Measurements from ENCODE around the gene CNTNAP5.

The CNTNAP5 gene

DNA sequence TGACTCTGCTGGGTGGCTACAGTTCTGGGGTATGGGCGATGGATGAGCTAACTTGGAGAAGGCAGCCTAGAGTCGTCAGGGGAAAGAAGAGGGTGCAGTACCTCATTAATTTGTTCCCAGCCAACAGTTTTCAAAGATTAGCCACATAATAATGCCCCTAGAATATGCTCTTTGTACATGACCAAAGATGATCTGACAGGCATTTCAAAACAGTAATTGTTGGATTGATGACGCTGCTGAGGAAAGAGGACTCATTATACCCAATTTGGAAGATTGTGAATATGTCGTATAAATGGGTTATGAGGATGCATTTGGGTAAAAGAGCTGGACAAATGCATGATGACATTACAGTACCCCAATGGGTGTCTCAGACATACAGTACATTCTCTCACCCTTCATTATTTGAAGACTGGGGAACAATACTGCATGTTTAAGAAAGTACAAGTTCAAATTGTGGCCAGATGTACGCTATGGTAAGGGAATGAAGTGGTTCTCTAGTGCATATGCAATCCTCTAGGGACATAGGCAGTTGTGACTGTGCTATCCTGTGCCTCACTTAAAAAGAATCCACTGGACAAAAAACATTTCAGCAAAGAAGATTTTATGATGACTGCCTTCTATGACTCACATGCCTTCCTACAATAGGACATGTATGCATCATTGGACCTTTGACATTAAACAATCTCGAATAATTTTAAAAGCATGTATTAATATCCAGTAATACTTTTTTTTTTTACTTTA is 233.2 kb downstream of the CNTNAP5 start:
- DNase-seq (ENCODE audit: low read depth in 1 of 2, low spot score in 1 of 2) = no peak

- no peak for DNase-seq (ENCODE audit: low read depth in 1 of 2, low spot score in 1 of 2)
Measured at GRCh38 chr2:124261456-124261855, 236.4 kb downstream of the CNTNAP5 start.

GRCh38 chr2:124264551-124265091 is 239.5 kb downstream of the CNTNAP5 start:
- no peak for DNase-seq (ENCODE audit: low read depth in 1 of 2, low spot score in 1 of 2)

DNA sequence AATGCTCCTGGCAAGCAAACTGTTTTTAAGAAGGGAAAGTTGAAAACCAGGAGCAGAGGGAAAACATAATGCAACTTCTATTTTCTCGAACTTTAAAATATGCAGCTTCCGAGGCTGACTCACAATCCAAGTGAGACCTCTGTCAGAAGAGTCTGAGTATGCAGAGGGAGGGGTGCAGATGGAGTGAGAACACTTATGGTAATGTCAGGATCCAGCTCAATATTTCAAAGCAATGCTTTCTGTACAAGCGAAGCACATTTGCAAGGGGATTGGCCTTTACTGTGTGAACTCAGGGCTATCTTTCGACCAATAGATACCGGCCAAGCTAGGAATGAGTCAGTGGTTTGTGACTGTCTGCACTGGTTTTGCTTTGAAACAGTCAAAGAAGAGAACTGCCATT is 242.7 kb downstream of the CNTNAP5 start:
- DNase-seq (ENCODE audit: low read depth in 1 of 2, low spot score in 1 of 2) = no peak

GRCh38 chr2:124269348-124269747 is 244.3 kb downstream of the CNTNAP5 start:
- DNase-seq (ENCODE audit: low read depth in 1 of 2, low spot score in 1 of 2) = no peak

DNA sequence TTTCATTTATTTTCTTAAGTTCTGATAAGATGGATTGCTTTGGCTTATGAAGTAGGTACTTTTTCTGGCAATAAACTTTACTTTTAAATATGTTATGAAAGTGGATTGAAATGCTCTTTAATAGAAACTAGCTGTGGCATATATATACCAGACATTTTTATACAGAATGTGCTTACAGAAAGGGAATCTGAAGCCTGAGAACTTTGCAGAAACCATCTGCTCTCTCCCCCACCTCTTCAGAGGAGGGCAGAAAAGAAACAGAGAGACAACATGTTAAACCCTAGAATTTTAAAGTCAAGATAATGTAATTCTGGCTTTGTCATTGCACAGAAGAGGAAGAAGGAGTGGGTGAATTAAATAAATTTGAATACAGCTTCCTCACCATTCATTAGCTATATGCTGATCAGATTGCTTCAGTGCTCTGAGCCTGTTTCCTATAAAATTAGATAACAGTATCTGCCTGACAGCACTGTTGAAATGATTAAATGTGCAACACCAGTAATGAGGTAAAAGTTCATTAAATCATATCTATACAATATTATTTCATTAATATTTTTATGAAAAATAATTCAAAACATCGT is 247.3 kb downstream of the CNTNAP5 start:
- no peak for DNase-seq (ENCODE audit: low read depth in 1 of 2, low spot score in 1 of 2)

GRCh38 chr2:124281541-124281940 is 256.5 kb downstream of the CNTNAP5 start:
- DNase-seq (ENCODE audit: low read depth in 1 of 2, low spot score in 1 of 2) = no peak

DNA sequence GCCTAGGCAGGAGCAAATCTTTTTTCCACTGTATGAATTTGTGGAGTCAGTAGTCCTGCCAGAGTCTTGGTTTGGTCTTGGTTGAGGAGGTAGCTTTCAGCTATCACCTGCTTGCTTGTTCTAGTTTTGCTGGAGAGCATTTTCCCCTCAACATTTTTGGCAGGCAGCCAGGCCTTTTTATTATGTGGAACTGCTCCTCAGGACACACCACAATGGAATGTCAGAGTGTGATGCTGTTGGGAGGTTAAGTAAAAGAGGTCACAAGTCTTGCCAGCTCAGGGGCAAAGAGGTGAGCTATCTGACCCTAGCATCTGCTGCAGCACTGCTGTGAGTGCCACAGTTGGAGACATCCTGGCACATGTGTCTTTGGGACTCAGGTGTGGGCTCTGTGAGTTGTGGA is 258.0 kb downstream of the CNTNAP5 start:
- DNase-seq (ENCODE audit: low read depth in 1 of 2, low spot score in 1 of 2) = no peak

- DNase-seq (ENCODE audit: low read depth in 1 of 2, low spot score in 1 of 2) = no peak
Measured at GRCh38 chr2:124286089-124286783, 261.1 kb downstream of the CNTNAP5 start.

DNA sequence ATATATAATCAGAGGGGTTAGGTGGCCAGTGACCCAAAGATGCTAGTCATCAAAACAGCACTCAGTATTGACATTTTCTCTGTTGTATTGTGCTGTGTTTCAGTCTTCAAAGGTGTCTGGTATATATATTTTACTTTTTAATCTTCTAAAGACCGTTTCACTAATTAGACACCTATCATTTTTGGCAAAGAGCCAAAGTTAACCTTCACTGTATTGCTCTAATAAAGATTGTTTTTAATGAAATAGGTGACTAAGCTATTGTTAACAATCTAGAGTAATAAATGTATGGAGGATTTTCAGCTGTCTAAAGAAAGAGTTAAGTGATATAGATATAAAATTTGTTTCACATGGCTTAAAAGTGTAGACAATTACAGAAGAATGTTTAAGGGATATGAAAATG is 264.0 kb downstream of the CNTNAP5 start:
- no peak for DNase-seq (ENCODE audit: low read depth in 1 of 2, low spot score in 1 of 2)

DNA sequence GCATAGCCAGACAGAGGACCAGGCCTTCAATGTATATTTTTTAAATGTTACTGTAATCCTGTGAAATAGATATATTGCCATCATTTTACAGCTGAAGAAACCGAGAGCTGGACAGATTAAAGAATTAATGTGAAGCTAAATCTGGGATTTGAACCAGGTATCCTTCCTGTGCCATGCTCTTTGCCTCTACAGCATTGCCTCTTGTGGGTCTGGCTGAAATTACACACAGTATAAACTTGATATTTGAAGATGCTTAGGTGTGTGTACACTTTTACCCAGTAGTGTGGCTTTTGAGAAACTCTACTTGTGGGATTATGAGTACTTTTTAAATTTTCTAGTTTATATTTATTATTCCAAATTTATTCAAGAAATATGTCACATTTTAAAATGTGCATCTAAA is 264.5 kb downstream of the CNTNAP5 start:
- no peak for DNase-seq (ENCODE audit: low read depth in 1 of 2, low spot score in 1 of 2)

GRCh38 chr2:124296470-124296869 is 271.4 kb downstream of the CNTNAP5 start:
- DNase-seq (ENCODE audit: low read depth in 1 of 2, low spot score in 1 of 2) = no peak

DNA sequence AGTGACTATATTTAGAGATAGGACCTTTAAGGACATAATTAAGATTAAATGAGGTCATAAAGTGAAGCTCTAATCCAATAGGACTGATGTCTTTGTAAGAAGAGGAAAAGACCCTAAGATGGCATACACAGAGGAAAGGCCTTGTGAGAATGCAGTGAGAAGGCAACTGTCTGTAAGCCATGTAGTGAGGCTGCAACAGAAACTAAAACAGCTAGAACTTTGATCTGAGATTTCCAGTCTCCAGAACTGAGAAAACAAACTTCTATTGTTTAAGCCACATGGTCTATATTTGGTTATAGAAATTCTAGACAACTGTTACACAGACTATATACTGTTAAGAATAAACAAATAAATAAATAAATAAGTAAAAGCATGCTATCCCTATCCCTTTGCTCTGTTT is 276.8 kb downstream of the CNTNAP5 start:
- no peak for DNase-seq (ENCODE audit: low read depth in 1 of 2, low spot score in 1 of 2)

DNA sequence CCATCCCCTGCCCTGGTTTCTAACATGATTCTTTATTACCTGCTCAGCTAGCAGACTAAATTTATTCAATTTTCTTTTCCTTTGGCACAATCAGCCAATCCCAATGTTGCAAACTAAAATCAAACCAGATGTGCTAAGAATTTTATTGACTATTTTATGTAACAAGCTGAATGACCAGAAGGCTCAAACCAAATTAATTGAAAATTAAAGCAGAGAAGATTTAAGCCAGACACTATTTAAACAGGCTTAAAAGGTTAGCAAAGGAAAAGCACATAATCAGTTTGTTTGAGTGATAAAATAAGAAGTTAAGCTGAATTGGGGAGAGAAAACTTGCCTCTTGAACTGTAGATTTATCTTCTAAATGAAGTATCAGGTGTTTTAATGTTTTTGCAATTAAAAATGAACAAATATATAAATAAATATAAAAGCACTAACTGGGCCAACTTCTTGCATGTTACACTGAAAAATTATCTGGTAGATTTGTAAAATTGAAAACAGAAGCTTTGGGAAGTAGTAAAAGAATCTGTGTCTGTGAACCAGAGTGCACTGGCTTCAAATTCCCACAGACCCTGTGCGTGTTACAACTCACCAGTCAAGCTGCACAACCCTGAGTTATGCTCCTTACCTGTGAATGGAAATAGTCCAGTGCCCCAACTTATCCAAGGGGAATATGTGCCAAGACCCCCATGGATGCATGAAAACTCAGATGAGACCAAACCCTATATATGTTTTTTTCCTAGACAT is 283.4 kb downstream of the CNTNAP5 start:
- no peak for DNase-seq (ENCODE audit: low read depth in 1 of 2, low spot score in 1 of 2)

GRCh38 chr2:124309563-124310138 is 284.6 kb downstream of the CNTNAP5 start:
- no peak for DNase-seq (ENCODE audit: low read depth in 1 of 2, low spot score in 1 of 2)

- DNase-seq (ENCODE audit: low read depth in 1 of 2, low spot score in 1 of 2) = no peak
Measured at GRCh38 chr2:124310671-124311070, 285.6 kb downstream of the CNTNAP5 start.

DNA sequence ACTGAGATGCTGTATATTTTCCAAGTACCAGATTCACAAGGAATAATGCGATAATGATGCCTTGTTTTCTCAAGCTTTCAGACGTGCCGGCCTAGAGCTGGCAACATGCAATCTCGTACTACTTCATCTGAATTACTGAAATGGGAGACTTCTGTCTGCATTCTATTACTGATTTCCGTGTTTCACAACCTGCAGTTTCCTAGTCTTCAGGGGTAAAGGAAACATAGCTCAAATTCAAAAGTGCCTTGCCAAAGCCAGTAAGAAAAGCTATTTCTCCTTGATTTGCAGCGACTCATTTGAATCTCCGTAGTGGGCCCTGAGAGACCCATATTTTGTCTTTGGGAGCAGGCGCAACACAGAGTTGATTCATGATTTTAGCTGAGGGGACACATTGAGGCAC is 289.0 kb downstream of the CNTNAP5 start:
- no peak for DNase-seq (ENCODE audit: low read depth in 1 of 2, low spot score in 1 of 2)

DNA sequence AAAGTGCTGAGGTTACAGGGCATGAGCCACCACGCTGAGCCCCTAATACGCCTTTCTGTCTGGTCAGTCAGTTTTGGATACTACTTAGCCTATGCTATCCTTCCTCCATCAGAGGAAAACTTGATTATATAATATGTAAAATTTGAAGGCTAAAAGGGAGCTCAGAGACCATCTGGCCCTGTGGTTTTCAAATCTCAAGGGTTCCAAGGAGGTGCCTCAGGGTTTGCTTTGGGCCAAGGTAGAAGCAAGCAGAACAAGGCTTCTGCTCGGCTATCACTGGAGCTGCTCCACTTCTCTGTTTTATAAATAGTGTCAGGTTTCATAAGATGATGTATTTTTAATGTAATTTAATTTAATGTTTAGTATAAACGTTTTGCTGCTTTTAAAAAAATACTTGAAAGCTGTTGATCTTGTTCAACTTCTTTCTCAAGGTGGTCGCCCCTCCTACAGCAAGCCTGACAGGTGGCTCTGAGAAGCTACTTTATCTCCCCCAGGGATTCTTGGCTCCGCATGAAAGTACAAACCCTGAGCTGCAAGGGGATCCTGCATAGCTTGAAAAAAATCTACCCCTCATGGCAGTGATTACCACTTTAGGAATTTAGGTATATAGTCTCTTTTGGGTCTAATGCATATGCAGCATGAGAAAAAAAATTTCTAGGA is 290.3 kb downstream of the CNTNAP5 start:
- no peak for DNase-seq (ENCODE audit: low read depth in 1 of 2, low spot score in 1 of 2)

DNA sequence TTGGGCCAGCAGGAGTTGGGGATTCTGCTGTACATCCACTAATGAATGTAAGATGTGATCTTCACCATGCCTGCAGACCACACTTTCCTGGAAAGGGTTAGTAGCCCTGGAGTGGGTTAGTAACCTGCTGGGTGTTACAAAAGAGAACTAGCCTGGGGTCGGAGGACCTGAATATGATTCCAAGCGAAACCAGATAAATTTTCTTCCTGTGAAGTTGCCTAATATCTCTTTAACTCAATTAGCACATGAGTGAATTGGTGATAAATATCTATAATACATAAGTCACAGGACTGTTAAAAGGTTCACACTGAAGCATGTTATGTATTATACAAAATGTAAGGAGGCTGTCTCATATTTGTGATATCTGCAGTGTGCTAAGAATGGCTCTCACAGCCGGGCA is 291.0 kb downstream of the CNTNAP5 start:
- no peak for DNase-seq (ENCODE audit: low read depth in 1 of 2, low spot score in 1 of 2)

DNA sequence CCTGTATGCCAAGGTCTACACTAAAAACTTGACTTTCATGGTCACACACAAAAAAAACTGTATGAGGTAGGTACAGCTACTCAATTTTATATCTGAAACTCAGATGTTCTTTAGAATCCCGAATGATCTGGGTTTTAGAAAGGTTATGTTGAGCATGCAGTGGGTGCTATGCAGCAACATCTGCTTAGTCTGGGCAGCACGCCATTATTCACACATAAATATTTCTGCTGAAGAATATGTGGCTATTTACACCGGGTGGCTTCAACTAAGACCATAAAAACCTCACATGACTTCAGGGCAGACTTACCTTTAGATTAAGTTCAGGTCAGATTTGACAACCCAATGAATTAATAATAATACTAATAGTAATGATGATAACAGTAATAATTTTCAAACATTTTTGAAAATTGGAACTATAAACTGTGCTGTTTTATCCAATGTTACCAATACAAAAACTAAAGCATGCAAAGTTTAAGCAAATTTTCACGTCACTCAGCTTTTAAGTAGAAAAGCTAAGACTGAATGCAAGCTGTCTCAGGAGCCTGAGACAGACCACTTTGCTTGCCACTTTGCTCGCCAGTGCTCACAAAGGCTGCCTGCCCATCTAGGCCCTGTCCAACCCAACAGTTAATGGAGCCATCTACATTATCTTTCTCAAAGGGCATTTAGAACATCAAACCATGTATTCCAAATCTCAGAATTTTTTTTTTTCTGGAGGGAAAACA is 292.0 kb downstream of the CNTNAP5 start:
- no peak for DNase-seq (ENCODE audit: low read depth in 1 of 2, low spot score in 1 of 2)
